Activated T-cell treated with anti-CD3 and anti-CD28 coated beads, Interleukin-2, amount 50 U/mL, for 4 hours (primary cell): ENCODE measurements around the gene CHFR. TPM values are rescaled to one million over a fixed set of nuclear protein-coding genes. Genes with fewer than 3 reads are reported as not detected.
"Not testable (repeated sequence)": the region's sequence is repeated elsewhere in the genome, so short reads cannot be mapped to it uniquely, and the experiment has no call there.

Source experiments
- ATAC-seq, 2 donors: fragments of 200-7000 bp; cut with Tn5 transposase; one replicate each; pipeline ENCODE4 v1.10.0; 2021
- DNase-seq: peaks from one replicate; pipeline ENCODE4 v3.0.0-alpha.2; 2020
- H3K27me3 Mint-ChIP-seq: one replicate; pipeline ENCODE4 v1.8.0; 2021; ENCODE audit warnings: low read depth, mixed read lengths
- H3K36me3 Mint-ChIP-seq: one replicate; pipeline ENCODE4 v1.8.0; 2022; ENCODE audit warnings: mixed read lengths; ENCODE audit not compliant: insufficient read depth
- H3K4me1 Mint-ChIP-seq: one replicate; pipeline ENCODE4 v1.8.0; 2021; ENCODE audit warnings: low read depth, mixed read lengths
- H3K4me3 Mint-ChIP-seq: one replicate; pipeline ENCODE4 v1.8.0; 2021; ENCODE audit warnings: mild to moderate bottlenecking, moderate library complexity, mixed read lengths
- H3K9me3 Mint-ChIP-seq: one replicate; pipeline ENCODE4 v1.8.0; 2021; ENCODE audit warnings: mixed read lengths
- total RNA-seq, 3 donors: library from RNA; stranded (reverse); gene quantifications; one replicate each; pipeline ENCODE4 v1.2.1, GENCODE V29; 2021

The CHFR gene
- total RNA-seq, 3 donors from 2014 or later, result 52.3 to 54.4 (median 53.5) TPM

DNA sequence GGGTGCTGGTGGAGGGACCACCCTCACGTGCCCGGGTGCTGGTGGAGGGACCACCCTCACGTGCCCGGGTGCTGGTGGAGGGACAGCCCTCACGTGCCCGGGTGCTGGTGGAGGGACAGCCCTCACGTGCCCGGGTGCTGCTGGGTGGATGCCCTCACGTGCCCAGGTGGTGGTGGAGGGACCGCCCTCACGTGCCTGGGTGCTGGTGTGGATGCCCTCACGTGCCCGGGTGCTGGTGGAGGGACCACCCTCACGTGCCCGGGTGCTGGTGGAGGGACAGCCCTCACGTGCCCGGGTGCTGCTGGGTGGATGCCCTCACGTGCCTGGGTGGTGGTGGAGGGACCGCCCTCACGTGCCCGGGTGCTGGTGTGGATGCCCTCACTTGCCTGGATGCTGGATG, 30.4 kb downstream of the CHFR start:
- not testable (repeated sequence) for H3K9me3 Mint-ChIP-seq, H3K4me1 Mint-ChIP-seq, ATAC-seq, H3K4me3 Mint-ChIP-seq, H3K27me3 Mint-ChIP-seq, DNase-seq
- peaks cover 47% of the 10 kb centered on the region for H3K36me3 Mint-ChIP-seq

DNA sequence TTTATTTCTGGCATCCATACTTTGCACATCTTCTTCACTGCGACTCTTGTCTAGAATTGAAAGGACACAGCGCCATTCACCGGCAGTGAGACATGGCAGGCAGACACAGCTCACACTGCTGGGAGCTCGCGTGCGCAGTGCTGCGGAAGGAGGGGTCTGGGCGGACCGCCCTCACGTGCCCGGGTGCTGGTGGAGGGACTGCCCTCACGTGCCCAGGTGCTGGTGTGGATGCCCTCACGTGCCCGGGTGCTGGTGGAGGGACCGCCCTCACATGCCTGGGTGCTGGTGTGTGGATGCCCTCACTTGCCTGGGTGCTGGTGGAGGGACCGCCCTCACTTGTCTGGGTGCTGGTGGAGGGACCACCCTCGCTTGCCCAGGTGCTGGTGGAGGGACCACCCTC, 30.8 kb downstream of the CHFR start:
- H3K4me3 Mint-ChIP-seq, result no peak overlapping the region
- no peak for DNase-seq
- H3K27me3 Mint-ChIP-seq, result no peaks in the 10 kb centered on the region
- H3K36me3 Mint-ChIP-seq, result peaks cover 47% of the 10 kb centered on the region
- no peak for ATAC-seq
- H3K4me1 Mint-ChIP-seq, result no peaks in the 10 kb centered on the region
- H3K9me3 Mint-ChIP-seq, result no peaks in the 10 kb centered on the region

DNA sequence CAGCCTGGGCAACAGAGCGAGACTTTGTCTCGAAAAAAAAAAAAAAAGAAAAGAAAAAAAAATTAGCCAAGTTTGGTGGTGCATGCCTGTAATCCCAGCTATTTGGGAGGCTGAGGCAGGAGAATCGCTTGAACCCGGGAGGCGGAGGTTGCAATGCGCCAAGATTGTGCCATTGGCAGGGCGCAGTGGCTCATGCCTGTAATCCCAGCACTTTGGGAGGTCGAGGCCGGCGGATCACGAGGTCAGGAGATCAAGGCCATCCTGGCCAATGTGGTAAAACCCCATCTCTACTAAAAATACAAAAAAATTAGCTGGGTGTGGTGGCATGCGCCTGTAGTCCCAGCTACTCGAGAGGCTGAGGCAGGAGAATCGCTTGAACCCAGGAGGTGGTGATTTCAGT, 32.2 kb downstream of the CHFR start:
- not testable (repeated sequence) for H3K4me1 Mint-ChIP-seq, H3K9me3 Mint-ChIP-seq, H3K27me3 Mint-ChIP-seq, ATAC-seq, H3K4me3 Mint-ChIP-seq, DNase-seq
- peaks cover 46% of the 10 kb centered on the region for H3K36me3 Mint-ChIP-seq

DNA sequence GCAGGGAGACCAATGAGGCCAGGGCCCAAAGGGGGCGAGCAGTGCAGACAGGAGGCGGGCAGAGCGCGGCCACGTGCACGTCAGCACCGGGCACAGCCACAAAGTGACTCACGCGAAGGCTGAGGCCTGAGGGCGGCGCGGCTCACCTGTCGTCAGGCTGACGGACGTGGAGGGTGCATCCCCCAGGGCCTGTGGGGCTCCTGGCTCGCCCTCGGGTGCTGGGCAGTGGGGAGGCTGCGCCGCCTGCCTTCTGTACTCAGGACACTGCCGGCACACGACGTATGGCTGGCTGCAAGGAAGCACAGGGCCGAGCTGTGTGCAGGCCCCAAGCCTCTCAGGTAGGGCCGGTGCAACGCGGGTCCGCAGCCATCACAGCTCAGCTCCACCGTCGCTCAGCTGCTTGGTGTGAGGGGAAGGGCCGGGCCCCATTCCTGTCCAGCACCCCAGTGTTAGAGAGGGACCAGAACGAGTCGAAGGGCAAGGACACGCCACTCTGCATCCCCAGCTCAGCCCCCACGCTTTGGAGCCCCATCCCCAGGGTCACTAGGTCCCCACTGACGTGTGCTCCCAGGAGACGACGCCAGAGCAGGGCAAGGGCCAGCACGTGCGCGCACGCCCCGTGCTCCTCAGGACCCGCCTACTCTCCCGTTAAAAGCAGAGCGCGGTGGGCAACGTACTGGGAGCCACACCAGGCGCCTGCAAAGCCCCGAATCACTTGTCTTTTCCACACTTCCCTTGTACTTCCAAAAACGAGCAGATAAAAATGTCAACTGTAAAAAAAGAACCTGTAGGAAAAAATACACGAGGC, 33.9 kb downstream of the CHFR start:
- Mint-ChIP-seq H3K27me3 (no peaks in the 10 kb centered on the region), H3K9me3 (no peaks in the 10 kb centered on the region), H3K4me1 (no peaks in the 10 kb centered on the region), H3K36me3 (peaks cover 37% of the 10 kb centered on the region), H3K4me3 (no peak overlapping the region)
- no peak for ATAC-seq
- DNase-seq, result no peak

DNA sequence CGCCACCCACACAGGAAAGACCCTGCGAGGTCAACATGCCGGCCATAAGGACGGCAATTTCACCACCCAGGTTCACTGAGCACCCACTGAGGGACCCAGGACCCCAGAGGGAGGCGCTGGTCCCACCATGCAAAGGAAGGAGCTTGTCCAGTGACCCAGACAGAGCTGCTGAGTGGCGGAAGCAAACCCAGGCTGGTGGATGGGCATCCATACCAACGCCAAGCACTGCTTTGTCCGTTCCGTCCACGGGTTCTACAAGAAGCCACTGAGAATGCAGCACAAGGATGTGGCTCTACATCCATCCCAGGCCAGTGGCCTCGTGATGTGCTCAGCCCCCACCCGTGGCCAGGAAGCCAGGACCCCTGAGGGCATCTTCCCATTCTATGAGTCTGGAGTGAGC, 34.9 kb downstream of the CHFR start:
- H3K36me3 Mint-ChIP-seq, result peaks cover 42% of the 10 kb centered on the region
- no peak overlapping the region for H3K4me3 Mint-ChIP-seq
- DNase-seq (no peak), ATAC-seq (no peak)
- H3K9me3 Mint-ChIP-seq, result no peaks in the 10 kb centered on the region
- H3K4me1 Mint-ChIP-seq, result peaks cover 2% of the 10 kb centered on the region
- H3K27me3 Mint-ChIP-seq, result no peaks in the 10 kb centered on the region

DNA sequence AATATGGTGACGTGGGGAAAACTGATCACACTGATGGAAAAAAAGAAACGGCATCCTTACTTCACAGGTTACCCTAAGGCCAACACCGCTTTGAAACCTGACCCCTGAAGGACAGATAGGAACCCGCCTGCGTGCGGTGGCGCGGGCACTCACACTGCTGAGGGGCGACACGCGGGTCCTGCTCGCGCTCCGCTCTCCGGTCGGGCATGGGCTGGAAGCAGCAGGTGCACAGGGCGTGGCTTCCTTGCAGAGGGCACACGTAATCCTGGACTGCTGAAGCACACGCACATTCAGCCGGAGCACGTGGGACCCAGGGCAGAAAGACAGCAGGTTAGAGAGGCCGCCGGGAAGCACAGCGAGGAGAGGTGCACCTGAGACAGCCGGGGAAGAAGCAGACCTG, 35.9 kb downstream of the CHFR start:
- no peaks in the 10 kb centered on the region for H3K9me3 Mint-ChIP-seq
- no peak for ATAC-seq
- H3K27me3 Mint-ChIP-seq, result no peaks in the 10 kb centered on the region
- peaks cover 2% of the 10 kb centered on the region for H3K4me1 Mint-ChIP-seq
- DNase-seq, result no peak
- H3K36me3 Mint-ChIP-seq, result peaks cover 46% of the 10 kb centered on the region
- H3K4me3 Mint-ChIP-seq, result no peak overlapping the region

DNA sequence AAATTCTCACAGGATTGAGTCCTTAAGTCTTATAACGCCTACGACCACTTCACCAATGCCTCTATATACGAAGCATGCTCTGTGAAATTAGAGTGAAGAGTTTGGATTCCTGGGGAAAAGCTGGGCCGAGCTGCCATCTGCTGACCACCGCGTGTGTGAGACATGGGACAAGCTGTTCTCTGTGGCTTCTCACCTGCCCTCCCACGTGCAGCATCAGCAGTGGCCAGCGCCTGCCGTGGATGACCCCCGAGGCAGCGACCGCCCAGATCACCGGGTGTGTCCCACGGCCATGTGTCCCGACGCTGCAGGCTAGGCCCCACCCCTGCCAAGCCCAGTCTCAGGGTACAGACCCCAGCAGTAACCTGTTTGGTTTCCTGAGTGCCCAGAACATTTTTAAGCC, 37.1 kb downstream of the CHFR start:
- H3K27me3 Mint-ChIP-seq, result no peaks in the 10 kb centered on the region
- no peak overlapping the region for H3K4me3 Mint-ChIP-seq
- ATAC-seq, result no peak
- H3K4me1 Mint-ChIP-seq, result peaks cover 2% of the 10 kb centered on the region
- no peaks in the 10 kb centered on the region for H3K9me3 Mint-ChIP-seq
- no peak for DNase-seq
- peaks cover 43% of the 10 kb centered on the region for H3K36me3 Mint-ChIP-seq

DNA sequence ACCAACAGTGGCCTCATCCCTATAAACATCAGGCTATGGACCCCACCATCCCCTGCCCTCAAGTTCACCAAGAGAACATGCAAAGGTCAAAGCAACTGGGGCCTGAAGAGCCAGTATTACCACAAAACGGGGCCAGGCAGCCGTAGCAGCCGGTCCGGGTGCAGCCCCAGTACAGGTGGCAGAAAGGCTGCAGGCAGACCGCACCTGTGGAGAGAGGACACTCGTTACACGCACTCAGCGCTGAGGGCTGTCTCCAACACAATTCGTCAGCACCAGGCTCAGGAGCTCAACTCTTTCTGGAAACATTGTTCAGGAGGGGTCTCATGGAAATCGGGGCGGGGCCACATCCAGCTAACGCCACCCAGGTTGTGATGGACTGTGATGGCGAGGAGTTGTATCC, 38.9 kb downstream of the CHFR start:
- ATAC-seq (no peak), DNase-seq (no peak)
- Mint-ChIP-seq H3K9me3 (no peaks in the 10 kb centered on the region), H3K4me3 (no peak overlapping the region), H3K27me3 (no peaks in the 10 kb centered on the region), H3K36me3 (peaks cover 37% of the 10 kb centered on the region), H3K4me1 (peaks cover 2% of the 10 kb centered on the region)

DNA sequence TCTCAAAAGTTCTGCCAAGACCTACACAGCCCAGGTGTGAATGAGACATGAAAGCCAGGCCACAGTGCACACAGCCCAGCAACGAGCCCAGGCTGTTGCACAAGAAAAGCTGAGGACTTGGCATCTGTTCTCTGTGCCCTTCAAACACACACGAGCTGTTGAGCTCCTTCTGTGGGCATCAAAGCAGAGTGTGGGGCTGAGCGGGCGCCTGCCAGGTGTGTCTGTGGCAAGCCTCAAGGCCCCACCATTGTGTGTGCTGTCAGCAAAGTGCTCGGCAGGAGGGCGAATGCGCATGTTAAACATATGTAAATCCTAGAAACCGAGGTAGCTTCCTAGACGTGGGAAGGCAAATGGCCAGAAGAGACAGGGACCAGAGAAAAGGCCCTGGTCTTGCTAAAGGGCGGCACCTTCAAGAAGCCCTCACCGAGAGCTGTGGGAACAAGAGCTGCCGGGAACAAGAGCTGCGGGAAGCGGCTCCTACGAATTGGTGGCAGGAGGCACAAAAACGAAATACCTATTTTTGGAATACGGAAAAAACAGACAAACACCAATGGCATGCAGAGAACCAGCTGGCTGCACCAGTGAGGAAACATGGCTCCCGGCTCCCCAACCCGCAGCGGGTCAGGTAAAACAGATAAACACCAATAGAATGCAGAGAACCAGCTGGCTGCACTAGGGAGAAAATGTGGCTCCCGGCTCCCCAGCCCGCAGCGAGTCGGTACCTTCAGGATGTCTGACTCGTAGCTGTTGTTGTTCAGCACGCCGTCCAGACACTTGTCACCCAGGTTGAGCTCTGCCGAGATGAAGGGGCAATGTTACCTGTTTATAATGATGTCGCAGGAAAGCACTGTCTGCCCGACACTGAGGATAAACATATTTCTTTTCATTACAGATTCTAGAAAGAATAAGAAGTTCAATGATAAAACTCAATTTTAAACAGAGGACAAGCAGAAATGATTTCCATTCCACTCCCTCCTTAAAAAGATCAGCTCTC, 39.7 kb downstream of the CHFR start:
- H3K4me3 Mint-ChIP-seq, result no peak overlapping the region
- no peaks in the 10 kb centered on the region for H3K27me3 Mint-ChIP-seq
- no peaks in the 10 kb centered on the region for H3K9me3 Mint-ChIP-seq
- peaks cover 2% of the 10 kb centered on the region for H3K4me1 Mint-ChIP-seq
- DNase-seq (no peak), ATAC-seq (peak in 1 of 2 donors; percentile 25)
- peaks cover 37% of the 10 kb centered on the region for H3K36me3 Mint-ChIP-seq

DNA sequence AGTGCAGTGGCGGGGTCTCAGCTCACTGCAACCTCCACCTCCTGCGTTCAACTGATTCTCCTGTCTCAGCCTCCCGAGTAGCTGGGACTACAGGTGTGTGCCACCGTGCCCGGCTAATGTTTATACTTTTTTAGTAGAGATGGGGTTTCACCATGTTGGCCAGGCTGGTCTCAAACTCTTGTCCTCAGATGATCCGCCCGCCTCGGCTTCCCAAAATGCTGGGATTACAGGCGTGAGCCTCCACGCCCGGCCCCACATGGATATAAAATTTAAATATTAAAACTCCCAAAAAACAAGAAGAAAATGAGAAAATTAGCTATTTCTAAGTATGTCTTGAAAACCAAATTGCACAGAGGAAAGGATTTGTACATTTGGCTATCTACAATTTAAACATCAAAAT, 42.7 kb downstream of the CHFR start:
- H3K4me3 Mint-ChIP-seq, H3K4me1 Mint-ChIP-seq, H3K9me3 Mint-ChIP-seq, ATAC-seq, H3K27me3 Mint-ChIP-seq, DNase-seq: not testable (repeated sequence)
- H3K36me3 Mint-ChIP-seq, result peaks cover 42% of the 10 kb centered on the region

DNA sequence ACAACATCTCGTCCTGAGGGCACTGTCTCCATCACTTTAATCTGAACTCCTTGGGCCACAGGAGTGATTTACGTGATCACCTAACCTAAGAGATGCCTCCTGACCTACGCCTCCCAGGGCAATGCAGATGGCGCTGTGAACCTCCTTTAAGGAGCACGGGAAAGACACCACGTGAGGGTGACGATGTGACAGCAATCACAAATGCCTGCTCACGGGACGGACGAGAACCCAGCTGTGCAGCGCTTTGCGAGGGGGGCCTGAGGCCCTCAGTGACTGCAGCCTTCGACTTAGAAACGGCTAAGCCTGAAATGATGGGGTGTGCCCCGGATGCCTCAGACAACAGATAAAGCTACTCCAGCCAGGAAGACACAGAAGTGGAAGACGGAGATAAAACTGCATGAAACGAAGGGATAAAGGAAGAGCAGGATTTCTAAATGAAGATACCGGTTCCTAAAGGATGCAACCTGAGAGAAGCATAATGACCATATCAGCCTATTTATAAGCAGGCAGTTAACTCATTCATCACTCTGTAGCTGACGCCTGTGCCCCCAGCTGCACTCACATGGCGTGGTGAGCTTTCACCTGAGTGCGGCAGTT, 44.9 kb downstream of the CHFR start:
- H3K4me1 Mint-ChIP-seq, result no peaks in the 10 kb centered on the region
- no peaks in the 10 kb centered on the region for H3K27me3 Mint-ChIP-seq
- ATAC-seq (no peak), DNase-seq (no peak)
- H3K9me3 Mint-ChIP-seq, result no peaks in the 10 kb centered on the region
- peaks cover 40% of the 10 kb centered on the region for H3K36me3 Mint-ChIP-seq
- H3K4me3 Mint-ChIP-seq, result no peak overlapping the region

DNA sequence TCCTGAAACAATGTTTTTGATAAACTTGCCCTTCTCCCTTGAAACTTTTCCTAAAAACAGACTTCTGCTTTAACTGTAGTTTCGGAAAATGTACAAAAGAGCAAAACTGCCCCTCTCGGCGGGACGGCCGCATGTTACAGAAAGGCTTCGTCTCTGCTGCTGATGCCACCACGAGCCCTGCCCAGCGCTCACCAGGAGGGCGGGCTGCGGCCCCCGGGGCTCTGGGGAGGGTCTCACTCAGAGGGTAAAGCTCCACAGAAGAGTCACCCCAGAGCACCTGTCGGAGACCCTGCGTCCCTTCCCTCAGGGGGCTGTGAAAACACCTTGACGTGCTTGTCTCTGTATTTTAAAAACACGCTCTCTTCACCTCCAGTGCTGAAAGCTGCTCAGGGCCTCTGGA, 46.3 kb downstream of the CHFR start:
- H3K4me1 Mint-ChIP-seq, result peaks cover 9% of the 10 kb centered on the region
- H3K36me3 Mint-ChIP-seq, result peaks cover 38% of the 10 kb centered on the region
- no peaks in the 10 kb centered on the region for H3K27me3 Mint-ChIP-seq
- ATAC-seq (no peak), DNase-seq (no peak)
- H3K9me3 Mint-ChIP-seq, result no peaks in the 10 kb centered on the region
- no peak overlapping the region for H3K4me3 Mint-ChIP-seq

DNA sequence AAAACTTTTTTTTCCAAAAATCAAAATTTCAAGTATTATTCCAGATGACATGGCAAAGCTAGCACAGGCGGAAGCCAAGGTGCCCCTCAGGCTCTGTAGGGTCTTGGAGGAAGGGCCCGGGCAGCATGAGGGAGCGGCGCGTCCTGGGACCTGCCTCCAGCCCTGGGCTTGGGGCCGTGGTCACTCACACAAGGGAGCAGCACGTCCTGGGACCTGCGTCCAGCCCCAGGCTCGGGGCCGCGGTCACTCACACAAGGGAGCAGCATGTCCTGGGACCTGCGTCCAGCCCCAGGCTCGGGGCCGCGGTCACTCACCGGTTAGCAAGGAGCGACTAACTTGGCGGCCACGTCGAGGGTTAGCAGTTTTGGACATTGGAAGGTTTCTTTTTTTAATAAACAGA, 46.9 kb downstream of the CHFR start:
- DNase-seq, result no peak
- H3K36me3 Mint-ChIP-seq, result peaks cover 35% of the 10 kb centered on the region
- ATAC-seq, result no peak
- H3K9me3 Mint-ChIP-seq, result no peaks in the 10 kb centered on the region
- peaks cover 9% of the 10 kb centered on the region for H3K4me1 Mint-ChIP-seq
- H3K4me3 Mint-ChIP-seq, result no peak overlapping the region
- H3K27me3 Mint-ChIP-seq, result no peaks in the 10 kb centered on the region

DNA sequence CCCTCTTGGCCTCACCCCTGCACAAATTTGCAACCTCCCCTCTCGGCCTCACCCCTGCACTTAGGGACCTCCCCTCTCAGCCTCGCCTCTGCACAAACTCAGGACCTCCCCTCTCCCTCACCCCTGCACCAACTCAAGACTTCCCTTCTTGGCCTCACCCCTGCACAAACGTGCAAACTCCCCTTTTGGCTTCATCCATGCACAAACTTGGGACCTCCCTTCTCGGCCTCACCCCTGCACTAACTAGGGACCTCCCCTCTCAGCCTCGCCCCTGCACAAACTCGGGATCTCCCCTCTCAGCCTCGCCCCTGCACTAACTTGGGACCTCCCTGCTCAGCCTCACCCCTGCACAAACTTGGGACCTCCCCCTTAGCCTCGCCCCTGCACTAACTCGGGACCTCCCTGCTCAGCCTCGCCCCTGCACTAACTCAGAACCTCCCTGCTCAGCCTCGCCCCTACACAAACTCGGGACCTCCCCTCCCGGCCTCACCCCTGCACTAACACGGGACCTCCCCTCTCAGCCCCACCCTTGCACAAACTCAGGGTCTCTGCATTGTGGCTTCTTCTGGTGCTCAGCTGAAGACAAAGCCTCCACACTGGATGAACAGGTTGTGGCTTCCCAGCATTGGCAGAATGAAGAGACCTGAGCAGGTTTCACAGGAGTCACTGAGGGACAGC, 47.7 kb downstream of the CHFR start:
- H3K4me3 Mint-ChIP-seq, result no peak overlapping the region
- H3K27me3 Mint-ChIP-seq, result no peaks in the 10 kb centered on the region
- H3K36me3 Mint-ChIP-seq, result peaks cover 34% of the 10 kb centered on the region
- H3K9me3 Mint-ChIP-seq, result no peaks in the 10 kb centered on the region
- DNase-seq (no peak), ATAC-seq (no peak)
- H3K4me1 Mint-ChIP-seq, result peaks cover 16% of the 10 kb centered on the region
